Ovary (tissue), 9 donors: Measurements from ENCODE around the gene CARD9. TPM values are rescaled to one million over a fixed set of nuclear protein-coding genes. Genes with fewer than 3 reads are reported as not detected.

Source experiments
- DNase-seq, 5 donors: peaks; one replicate each; pipeline ENCODE4 v3.0.0-alpha.2; 2019 to 2020
- H3K27ac ChIP-seq, 2 donors: fragments of 200-600 bp; one replicate each; pipeline versions ENCODE4 v1.5.1 to v1.8.0; 2019 to 2022
- H3K27me3 ChIP-seq: fragments of 200-600 bp; one replicate; pipeline ENCODE4 v1.8.0; 2022
- H3K36me3 ChIP-seq: fragments of 200-600 bp; sonication (generic); one replicate; pipeline ENCODE4 v1.5.1; 2019
- H3K4me1 ChIP-seq: one replicate; pipeline ENCODE4 v1.8.1; 2013; ENCODE audit warnings: mild to moderate bottlenecking, moderate library complexity; ENCODE audit not compliant: insufficient read depth
- H3K4me3 ChIP-seq: fragments of 200-600 bp; sonication (generic); one replicate; pipeline ENCODE4 v1.5.1; 2017
- H3K9me3 ChIP-seq, 2 donors: fragments of 200-600 bp in 1 of 2; sonication (generic) in 1 of 2; one replicate each; pipeline versions ENCODE4 v1.5.1 to v1.8.1; 2013 to 2019; ENCODE audit warnings: mild to moderate bottlenecking in 1 of 2, moderate library complexity in 1 of 2
- EP300 ChIP-seq: sonication (generic); formaldehyde crosslinking; IDR thresholded peaks from one replicate; pipeline ENCODE4 v1.6.1; 2017; ENCODE audit warnings: antibody characterized with exemption
- POLR2A ChIP-seq: fragments of 450-650 bp; IDR thresholded peaks from one replicate; pipeline ENCODE4 v1.6.1; 2017; ENCODE audit warnings: antibody characterized with exemption, mild to moderate bottlenecking, moderate library complexity
- WGBS, 3 donors: extraction: QIAGEN DNeasy Blood & Tissue Kit in 1 of 3; methylation state at CpG; one replicate each; pipeline versions ENCODE4 v1.1.5 to v1.1.7; 2013 to 2017; 5-methylcytosine and 5-hydroxymethylcytosine counted together
- intact Hi-C, 4 donors: fragments of 100-400 bp; cut with DNase I; formaldehyde crosslinking; loops; one replicate each; pipeline versions ENCODE4 v1.11.0 to v1.15.1; 2022 to 2023
- polyA plus RNA-seq, 2 donors: library from polyadenylated mRNA; stranded (reverse); fragments of 200-250 nt in 1 of 2; fragments of 350-450 nt in 1 of 2; fragmentation: Illumina TruSeq in 1 of 2; extraction: RNeasy Lipid Tissue Mini Kit (QIAGEN cat#74804) in 1 of 2; gene quantifications; one replicate each; pipeline ENCODE4 v1.2.3, GENCODE V29; 2013 to 2014
- total RNA-seq, 7 donors: library from RNA; depleted of rRNA in 2 of 7; stranded (reverse); fragments of >200 nt in 2 of 7; fragmentation: NEBNext Ultra II Directional in 3 of 7; extraction: Animal tissue kit (Norgen Biotek cat#: 25700) in 3 of 7; gene quantifications; one replicate each; pipeline versions ENCODE4 v1.1.0 to v1.2.4, GENCODE V29; 2016 to 2023
- TF ChIP-seq, protein P1 (sequence below), 3 donors: fragments of 450-650 bp in 2 of 3; fragments of 200-600 bp in 1 of 3; IDR thresholded peaks; one replicate each; pipeline versions ENCODE4 v1.5.1 to v1.8.0; 2016 to 2022; ENCODE audit warnings: antibody characterized with exemption in 3 of 3, mild to moderate bottlenecking in 1 of 3
- donor health status: DM: no; HTN: no; CAD: no; lungs with moderate emphysema.
- donor health status: DM: no; HTN: no; CAD: no.
- donor health status: Bipolar disorder and iron deficiency.
- donor health status: DM: yes; HTN: yes; CAD: no.
- donor health status: DM: no; HTN: no; CAD: no.
- donor health status: DM: yes; HTN: yes; CAD: no.

The CARD9 gene
- total and polyA plus RNA-seq, 9 donors, result 0.48 to 3.5 (median 1.1) TPM; not detected in 1

DNA sequence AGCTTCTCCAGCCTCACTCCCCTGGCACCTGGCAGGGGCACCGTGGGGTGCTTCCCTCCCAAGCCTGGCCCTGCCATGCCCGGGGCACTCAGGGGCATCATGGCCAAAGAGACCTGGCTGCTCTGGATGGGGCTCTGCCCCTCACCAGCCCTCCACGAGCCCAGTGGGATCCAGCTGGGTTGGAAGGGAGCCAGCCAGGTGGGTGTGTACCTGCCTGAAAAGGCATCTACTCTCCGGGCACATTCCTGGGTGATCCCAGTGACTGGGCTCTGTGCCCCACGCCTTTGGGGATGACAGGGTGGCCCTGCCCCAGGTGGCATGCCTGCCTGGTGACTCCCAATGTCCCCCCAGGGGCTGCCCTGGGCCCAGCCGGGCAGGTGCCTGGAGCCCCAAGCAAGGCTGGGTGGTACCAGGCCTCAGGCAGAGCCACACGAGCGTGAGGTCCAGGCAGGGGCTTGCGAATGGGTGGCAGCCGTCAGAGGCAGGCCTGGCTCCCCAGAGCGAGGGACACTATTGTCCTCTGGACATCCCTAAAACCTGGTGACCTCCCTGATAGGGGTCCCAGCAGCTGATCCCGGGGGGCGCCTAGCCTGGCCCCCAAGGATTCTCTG lies 45.4 kb downstream of the CARD9 start:
- H3K4me3 ChIP-seq, result peak overlapping the region; percentile 69
- 11 to 22% (median 19%) methylated on average over 8 to 13 of the region's 13 CpGs for WGBS, 3 donors
- H3K9me3 ChIP-seq, result no peaks in the 10 kb centered on the region
- H3K27ac ChIP-seq, result peak overlapping the region; percentile 85 to 94
- no peaks in the 10 kb centered on the region for H3K27me3 ChIP-seq
- peak; percentile 57 to 77 (median 72) for DNase-seq
- no peak for TF ChIP-seq EP300
- TF ChIP-seq POLR2A, result no peak
- TF ChIP-seq, protein P1, sequence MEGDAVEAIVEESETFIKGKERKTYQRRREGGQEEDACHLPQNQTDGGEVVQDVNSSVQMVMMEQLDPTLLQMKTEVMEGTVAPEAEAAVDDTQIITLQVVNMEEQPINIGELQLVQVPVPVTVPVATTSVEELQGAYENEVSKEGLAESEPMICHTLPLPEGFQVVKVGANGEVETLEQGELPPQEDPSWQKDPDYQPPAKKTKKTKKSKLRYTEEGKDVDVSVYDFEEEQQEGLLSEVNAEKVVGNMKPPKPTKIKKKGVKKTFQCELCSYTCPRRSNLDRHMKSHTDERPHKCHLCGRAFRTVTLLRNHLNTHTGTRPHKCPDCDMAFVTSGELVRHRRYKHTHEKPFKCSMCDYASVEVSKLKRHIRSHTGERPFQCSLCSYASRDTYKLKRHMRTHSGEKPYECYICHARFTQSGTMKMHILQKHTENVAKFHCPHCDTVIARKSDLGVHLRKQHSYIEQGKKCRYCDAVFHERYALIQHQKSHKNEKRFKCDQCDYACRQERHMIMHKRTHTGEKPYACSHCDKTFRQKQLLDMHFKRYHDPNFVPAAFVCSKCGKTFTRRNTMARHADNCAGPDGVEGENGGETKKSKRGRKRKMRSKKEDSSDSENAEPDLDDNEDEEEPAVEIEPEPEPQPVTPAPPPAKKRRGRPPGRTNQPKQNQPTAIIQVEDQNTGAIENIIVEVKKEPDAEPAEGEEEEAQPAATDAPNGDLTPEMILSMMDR (IDR thresholded peaks at IDR 0.05), result no peak
- intact Hi-C loops, result loop anchor here in 1 of 4 donors (5.0 kb wide), 1 partner anchor 34 kb away; the partner anchor contains the start of gene DNLZ
- H3K36me3 ChIP-seq, result no peaks in the 10 kb centered on the region
- H3K4me1 ChIP-seq, result peaks cover 19% of the 10 kb centered on the region

DNA sequence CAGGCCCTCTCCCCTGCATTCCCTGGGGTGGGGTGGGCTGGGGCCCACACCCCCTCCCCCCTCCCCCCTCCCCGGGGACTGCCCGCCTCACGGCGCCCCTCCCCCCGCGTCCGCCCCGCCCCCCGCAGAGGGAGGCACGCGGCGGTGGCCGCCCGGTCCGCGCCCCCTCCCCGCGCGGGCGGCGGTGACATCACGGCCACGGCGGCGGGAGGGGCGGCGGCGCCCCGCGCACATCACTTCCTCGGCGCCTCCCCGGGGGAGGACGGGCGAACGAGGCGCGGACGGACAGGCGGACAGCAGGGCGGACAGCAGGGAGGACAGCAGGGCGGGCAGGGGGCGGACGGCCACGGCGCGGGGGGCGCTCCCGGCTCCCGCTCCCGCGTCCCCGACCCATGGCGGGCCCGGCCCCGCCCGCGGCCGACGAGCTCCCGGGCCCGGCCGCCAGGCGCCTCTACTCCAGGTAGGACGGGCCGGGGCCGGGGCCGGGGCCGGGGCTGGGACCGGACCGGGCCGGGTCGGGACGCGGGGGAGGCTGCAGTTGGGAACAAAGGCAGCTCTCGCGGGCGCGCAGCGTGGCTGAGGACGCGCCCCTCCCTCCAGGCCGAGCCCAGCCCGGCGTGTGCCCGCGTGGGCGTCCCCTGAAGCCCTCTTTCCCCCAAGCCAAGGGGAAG lies 46.0 kb downstream of the CARD9 start, which contains the start of gene GPSM1:
TSS of gene GPSM1 (plus strand) at position 236 of the 671 bp plus-strand sequence. CDS start at position 393, 157 bp downstream.
- WGBS, 3 donors, result 0 to 2% (median 1%) methylated on average over 6 to 84 of the region's 88 CpGs
- Histone ChIP-seq H3K9me3 (no peaks in the 10 kb centered on the region), H3K27ac (peak within 1 kb of the TSS; percentile 85 to 94), H3K4me3 (peak within 1 kb of the TSS; percentile 69), H3K27me3 (no peaks in the 10 kb centered on the region), H3K36me3 (no peaks in the 10 kb centered on the region), H3K4me1 (peaks cover 19% of the 10 kb centered on the region)
- no peak for TF ChIP-seq EP300
- peak; percentile 59 for TF ChIP-seq POLR2A
- TF ChIP-seq, protein P1 (IDR thresholded peaks at IDR 0.05), result peak in 2 of 3 donors; percentile 17 to 25
- peak; percentile 69 to 85 (median 77) for DNase-seq
- intact Hi-C loops, result loop anchor here in 1 of 4 donors (5.0 kb wide), 1 partner anchor 35 kb away; the partner anchor contains the start of gene DNLZ

DNA sequence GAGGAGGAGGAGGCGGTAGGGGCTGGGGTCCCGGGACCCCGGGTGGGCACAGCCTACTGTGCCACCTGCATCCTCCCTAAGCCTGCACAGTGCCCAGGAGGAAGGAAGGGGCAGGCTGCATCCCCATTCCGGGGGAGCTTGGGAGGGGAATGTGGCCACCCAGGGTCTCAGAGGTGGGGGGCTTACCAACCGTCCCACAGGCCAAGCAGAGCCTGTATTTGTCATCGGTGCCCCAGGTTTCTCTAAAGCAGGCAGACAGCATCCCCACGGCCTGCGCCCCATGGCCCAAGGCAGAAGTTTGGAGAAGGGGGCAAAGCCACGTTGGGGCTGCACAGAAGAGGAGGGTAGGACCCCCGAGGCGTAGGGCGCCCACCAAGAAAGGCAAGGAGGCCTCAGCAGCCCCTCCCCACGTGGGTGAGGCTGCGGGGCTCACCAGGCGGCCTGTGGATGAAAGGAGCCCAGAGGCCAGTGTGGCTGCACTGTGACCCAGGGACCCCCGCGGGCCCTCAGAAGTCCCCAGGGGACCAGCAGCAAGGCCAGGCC lies 46.6 kb downstream of the CARD9 start:
- intact Hi-C loops, result loop anchor here in 1 of 4 donors (5.0 kb wide), 1 partner anchor 35 kb away; the partner anchor contains the start of gene DNLZ
- no peak for DNase-seq
- H3K9me3 ChIP-seq, result no peaks in the 10 kb centered on the region
- H3K4me1 ChIP-seq, result peaks cover 19% of the 10 kb centered on the region
- H3K4me3 ChIP-seq, result peak overlapping the region; percentile 69
- TF ChIP-seq, protein P1 (IDR thresholded peaks at IDR 0.05), result no peak
- TF ChIP-seq POLR2A (no peak), EP300 (no peak)
- H3K27me3 ChIP-seq, result no peaks in the 10 kb centered on the region
- 27 to 32% (median 31%) methylated on average over 8 to 17 of the region's 17 CpGs for WGBS, 3 donors
- no peaks in the 10 kb centered on the region for H3K36me3 ChIP-seq
- H3K27ac ChIP-seq, result peak overlapping the region; percentile 85 to 94

DNA sequence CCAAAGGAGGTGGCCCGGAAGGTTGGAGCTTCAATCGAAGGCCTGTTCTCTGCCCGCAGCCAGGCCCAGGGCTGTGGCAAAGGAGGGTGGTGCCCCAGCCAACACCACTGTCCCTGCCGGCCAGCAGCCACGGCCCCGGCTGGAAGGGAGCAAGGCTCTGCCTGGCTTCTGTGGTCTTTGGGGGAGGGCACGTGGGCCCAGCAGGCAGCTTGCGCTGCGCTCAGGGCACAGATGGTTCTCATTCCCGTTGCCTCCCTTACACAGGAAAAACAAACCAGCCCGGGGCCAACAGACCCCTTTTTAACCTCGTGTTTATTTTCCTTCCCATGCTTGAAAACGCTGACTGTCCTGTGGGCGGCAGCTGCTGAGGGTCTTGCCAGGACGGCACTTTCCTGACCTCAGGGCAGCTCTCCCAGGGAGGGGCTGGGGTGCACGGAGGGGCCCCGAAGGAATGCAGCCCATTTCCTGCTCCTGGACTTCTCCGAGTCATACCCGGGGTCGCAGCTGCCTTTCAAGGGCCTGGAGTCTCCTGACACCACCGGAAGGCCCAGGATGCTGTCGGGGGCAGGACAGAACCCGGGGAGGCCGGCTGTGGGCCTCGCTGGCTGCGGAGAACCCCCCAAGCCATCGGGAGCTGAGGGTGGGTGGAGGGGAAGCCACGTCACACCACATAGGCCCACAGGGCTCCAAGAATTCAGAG lies 47.3 kb downstream of the CARD9 start:
- peaks cover 19% of the 10 kb centered on the region for H3K4me1 ChIP-seq
- H3K27me3 ChIP-seq, result no peaks in the 10 kb centered on the region
- no peak overlapping the region for H3K4me3 ChIP-seq
- peak; percentile 56 to 86 (median 75) for DNase-seq
- TF ChIP-seq POLR2A (no peak), EP300 (no peak)
- TF ChIP-seq, protein P1 (IDR thresholded peaks at IDR 0.05), result no peak
- WGBS, 3 donors, result 9 to 19% (median 10%) methylated on average over 28 of the region's 28 CpGs
- H3K9me3 ChIP-seq, result no peaks in the 10 kb centered on the region
- no peaks in the 10 kb centered on the region for H3K36me3 ChIP-seq
- intact Hi-C loops, result loop anchor here in 1 of 4 donors (5.0 kb wide), 1 partner anchor 36 kb away; the partner anchor contains the start of gene DNLZ
- H3K27ac ChIP-seq, result peak overlapping the region; percentile 85 to 94
